Stimulated activated CD8-positive, alpha-beta memory T cell treated with anti-CD3 and anti-CD28 coated beads, Interleukin-15, amount 100 ng/mL, for 4 hours (primary cell): Measurements from ENCODE around the gene APBA1.
"Not testable (repeated sequence)": the region's sequence is repeated elsewhere in the genome, so short reads cannot be mapped to it uniquely, and the experiment has no call there.

Experiments
- DNase-seq, 2 donors: peaks; one replicate each; pipeline ENCODE4 v3.0.0-alpha.2; 2020; ENCODE audit warnings: low read depth in 2 of 2

The APBA1 gene

DNA sequence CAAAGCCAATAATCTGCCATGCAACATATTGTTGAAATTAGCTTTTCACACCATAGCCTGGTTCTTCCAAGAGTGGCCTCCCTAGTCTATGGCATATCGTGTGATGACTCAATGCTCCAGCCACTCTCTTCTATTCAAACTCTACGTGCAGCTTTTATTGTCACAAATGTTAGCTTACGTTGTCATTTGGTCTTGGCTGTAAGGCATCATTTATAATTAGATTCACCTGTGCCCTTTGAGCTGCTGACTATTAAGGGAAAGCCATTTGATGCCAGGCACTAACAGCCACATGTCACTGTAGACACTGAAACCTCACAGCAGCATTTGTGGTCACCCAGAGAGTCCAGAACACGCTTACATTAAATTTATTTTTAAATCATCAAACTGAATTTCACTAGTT is 66.8 kb downstream of the APBA1 start:
- no peak for DNase-seq

GRCh38 chr9:69604568-69605219 is 67.5 kb downstream of the APBA1 start:
- no peak for DNase-seq

- DNase-seq: no peak
Observed at GRCh38 chr9:69603656-69604055, 68.5 kb downstream of the APBA1 start.

DNA sequence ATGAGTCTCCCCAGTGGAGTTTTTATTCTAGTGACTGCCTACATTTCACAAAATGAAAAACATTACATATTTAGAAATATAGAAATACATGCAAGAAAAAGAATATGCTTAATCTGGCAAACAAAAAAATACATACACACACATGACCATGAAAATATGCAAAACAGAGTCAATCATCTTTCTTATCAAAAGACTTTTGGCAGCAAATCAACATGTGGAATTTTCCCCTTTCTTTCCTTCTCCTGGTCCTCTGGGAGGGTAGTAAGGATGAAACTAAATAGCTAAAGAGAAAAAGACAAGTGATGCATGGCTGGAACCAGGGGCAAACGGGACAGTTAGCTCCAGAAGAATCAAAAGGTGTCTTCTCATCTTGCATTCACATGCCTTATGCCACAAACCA is 69.4 kb downstream of the APBA1 start:
- DNase-seq: no peak

- no peak for DNase-seq
Observed at GRCh38 chr9:69601698-69602097, 70.5 kb downstream of the APBA1 start.

DNA sequence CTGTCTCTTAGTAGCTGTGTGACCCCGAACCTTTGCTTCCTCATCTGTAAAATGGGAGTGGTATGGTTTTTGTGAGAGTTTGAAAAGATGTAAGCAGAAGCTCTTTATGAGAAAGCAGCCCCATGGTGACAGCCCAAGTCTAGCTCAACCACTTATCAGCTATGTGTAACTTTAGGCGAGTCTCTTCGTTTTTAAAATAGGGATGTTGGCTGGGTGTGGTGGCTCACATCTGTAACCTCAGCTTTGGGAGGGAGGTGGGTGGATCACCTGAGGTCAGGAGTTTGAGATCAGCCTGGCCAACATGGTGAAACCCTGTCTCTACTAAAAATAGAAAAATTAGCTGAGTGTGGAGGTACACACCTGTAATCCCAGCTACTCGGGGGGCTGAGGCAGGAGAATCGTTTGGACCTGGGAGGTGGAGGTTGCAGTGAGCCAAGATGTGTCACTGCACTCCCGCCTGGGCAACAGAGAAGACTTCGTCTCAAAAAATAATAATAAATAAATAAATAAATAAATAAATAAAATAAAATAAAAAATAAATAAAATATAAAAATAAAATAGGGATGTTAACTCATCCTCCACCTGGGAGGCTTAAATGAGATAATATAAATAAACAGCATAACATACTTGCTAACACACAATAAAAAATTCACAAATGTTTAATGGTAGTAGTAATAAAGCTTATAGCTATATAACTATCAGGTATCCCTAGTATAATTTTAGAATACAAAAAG is 71.7 kb downstream of the APBA1 start:
- no peak for DNase-seq

DNA sequence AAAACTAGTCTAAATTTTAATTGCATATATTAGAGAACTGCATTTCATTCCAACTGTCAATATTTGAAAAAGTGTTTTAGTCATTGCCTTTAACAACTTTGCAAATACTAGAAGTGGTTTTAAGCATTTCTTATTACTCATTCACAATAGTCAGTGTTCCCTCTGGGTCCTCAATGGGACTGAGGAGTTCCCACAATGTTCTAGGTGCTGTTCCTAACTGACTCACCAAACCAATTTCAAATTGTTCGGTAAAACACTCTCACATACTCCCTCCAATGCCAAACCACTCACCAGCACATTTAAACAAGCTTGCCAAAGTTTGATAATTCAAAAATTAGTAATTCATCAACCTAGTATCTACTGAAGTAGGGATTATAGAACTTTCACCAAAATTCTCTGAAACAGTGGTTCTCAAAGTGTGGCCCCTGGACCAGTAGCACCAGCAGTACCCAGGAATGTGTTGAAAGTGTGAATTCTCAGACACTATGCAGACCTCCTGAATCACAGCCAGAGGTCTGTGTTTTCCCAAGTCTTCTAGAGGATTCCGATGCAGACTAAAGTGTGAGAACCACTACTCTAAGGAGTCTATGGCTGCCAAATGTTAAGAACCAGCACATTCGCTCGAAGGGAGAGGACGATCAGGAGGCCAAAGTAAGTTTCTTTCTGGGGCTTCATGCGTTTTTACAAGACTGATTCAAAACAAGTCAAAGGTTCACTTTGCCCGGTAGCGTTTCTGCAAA is 72.8 kb downstream of the APBA1 start:
- no peak for DNase-seq

DNA sequence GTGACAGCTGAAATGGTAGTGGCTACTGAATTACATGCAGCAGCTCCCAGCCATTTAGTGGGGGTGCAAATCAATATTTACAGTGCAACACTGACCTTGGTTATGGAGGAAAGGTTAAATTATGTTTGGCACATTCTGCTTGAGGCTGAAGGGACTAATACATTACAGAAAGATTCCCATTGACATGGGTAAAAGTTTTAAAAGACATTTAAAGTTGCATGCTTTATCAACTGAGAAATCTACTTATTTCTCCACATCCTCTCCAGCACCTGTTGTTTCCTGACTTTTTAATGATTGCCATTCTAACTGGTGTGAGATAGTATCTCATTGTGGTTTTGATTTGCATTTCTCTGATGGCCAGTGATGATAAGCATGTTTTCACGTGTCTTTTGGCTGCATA is 75.3 kb downstream of the APBA1 start:
- not testable (repeated sequence) for DNase-seq

DNA sequence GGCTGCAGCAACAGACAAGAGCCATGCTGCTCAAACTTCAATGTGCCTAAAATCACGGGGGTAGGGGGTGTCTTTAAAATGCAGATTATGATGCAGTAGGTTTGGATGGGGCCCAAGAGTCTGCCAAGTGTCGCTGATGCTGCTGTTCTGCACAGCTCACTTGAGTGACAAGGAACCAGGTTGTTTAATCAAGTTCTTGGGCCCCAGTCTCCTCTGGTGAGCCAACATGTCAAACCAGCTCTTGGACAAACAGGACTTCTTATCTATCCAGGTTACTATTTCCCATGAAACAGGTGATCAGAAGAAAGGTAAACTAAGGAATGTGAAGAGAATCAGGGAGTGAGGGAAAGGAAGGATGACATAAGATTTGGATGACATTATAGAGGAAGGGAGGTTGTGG is 78.0 kb downstream of the APBA1 start:
- DNase-seq: no peak

GRCh38 chr9:69593756-69594155 is 78.4 kb downstream of the APBA1 start:
- DNase-seq: no peak

GRCh38 chr9:69593301-69593700 is 78.9 kb downstream of the APBA1 start:
- no peak for DNase-seq

- no peak for DNase-seq
Observed at GRCh38 chr9:69590266-69590665, 81.9 kb downstream of the APBA1 start.

DNA sequence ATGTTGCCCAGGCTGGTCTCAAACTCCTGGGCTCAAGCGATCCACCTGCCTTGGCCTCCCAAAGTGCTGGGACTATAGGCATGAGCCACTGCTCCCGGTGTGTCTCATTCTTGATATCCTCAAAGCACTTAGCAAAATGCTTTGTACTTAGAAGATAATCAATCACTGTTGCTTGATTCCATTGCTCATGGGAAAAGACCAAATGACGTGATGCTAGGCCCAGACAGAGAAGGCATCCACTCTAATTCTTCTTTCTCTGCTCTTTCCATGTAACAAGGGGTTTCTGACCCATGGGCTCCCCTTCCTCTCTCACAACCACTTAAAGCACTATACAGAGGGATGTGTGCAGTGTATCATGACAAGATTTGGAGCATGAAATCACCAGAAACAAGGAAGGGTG is 83.0 kb downstream of the APBA1 start:
- no peak for DNase-seq

DNA sequence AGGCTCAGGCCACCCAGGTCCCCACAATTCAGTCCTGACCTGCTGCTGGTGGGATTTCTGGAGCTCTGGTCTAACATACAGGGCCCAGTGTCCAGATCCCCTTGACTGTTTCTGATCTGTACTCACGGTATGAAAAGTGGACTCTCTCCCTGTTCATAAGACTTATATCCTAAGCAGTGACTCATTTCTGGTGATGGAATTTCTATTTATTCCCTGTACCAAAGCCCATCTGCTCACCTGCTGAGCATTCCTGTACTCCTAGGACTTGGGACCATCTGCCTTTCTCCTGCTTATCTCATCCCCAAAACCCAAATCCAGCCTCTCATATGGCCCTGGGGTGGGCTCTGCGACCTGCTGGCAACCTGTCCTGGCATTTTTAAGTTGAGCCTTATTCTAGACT is 86.6 kb downstream of the APBA1 start:
- no peak for DNase-seq

GRCh38 chr9:69584759-69585158 is 87.4 kb downstream of the APBA1 start:
- no peak for DNase-seq

DNA sequence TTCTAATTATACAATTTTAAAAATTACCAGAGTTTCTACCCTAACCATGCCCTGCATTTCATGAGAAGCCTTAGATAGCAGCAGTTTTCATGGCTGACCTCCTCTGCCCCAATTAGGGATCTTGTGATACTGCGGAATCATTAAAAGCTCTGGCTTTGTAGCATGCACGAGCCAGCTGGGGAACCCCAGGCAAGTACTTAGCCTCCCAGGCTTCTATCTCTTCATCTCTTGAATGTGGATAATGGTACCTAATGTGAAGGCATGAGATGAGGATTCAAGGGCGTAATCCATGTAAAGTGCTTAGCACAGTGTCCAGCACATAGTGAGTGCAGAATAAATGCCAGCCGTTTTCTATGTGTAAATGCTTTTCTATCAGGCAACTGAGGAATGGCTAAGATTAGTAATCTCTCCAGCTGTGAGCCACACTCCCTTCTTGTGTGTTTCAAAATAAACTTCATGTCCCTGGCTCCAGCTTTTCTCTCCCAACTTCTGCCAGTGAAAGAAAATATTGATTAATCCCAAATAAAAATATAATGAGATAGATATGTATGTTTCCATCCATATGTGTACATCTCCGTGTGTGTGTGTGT is 88.4 kb downstream of the APBA1 start:
- no peak for DNase-seq

DNA sequence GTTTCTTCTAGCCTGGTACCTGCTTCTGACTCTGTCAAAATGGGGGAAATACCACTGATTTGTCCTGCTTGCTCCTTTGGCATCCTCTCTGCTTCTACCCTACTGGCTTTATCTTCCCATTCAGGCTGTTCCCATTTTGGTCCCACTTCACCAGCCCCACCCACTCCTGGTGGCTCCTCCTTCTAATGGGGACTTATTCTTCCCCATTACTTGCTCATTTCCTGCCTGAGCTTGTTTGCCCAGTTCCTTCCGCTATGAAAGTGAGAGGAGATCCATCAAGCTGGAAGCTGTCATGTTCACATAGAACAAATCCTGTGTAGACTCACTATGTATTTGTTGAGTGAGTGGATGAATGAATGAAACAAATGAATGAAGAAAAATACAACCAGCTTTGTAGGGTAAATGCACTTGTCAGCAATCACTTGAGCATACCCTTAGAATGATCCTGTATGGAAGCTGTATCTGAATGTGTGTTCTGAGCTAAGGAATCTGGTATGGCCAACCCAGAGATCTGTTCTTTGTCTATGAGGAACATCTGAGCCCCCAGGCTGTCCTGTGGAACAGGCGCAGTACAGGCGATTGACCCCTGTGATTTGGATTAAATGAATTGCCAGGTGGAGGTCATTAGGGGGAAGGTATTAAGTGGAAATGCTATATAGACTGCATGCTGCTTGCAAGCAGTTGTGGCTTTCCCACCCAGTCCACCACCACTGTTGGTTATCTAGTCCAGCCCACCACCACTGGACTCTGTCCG is 89.5 kb downstream of the APBA1 start:
- DNase-seq: no peak

- DNase-seq: no peak
Observed at GRCh38 chr9:69582018-69582417, 90.2 kb downstream of the APBA1 start.

GRCh38 chr9:69580582-69581214 is 91.5 kb downstream of the APBA1 start:
- DNase-seq: no peak

DNA sequence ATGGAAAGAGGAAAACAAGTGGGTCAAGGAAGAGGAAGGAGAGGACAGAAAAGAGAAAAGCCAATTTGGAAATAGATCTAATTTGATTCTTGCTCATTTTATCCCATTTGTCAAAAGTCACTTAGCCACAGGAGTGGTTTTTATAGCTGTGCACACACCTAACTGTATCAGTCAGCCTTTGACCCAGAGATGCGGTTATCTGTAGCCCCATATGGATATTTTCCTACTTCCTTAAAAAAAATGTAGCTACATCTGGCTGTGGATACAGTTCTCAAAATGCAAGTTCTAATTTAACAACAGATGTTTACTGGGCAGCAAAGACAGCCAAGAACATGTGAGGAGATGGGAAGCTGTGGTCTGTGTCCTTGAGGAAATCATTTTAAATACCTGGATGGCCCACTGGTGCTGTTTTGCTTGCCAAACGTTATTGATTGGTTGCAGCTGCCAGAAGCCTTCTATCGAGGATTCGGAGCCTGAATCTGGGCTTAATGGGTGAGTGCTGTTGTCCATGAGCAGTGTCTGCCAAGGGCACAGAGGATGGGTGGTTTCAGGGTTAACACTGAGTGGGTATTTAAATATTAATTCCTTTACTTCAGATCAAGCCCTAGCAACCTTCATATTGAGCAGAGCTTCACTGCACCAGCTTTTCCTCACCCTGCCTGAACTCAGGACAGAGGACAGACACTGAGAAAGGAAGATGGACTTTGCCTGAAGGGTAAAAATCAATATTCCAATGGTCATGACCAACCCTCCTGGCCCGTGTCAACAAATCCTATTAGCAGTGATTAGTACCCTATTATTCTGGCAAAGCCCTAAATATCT is 92.2 kb downstream of the APBA1 start:
- no peak for DNase-seq
